Upper lobe of right lung (tissue), 1 donor: ENCODE results near the gene CSF2RB. TPM values are rescaled to one million over a fixed set of nuclear protein-coding genes. Genes with fewer than 3 reads are reported as not detected.

ENCODE experiments used
- ATAC-seq: fragments of 200-7000 bp; cut with Tn5 transposase; one replicate; pipeline ENCODE4 v1.9.1; 2020; ENCODE audit warnings: mild to moderate bottlenecking, moderate library complexity
- DNase-seq: peaks from one replicate; pipeline ENCODE4 v3.0.0-alpha.2; 2020
- H3K27ac ChIP-seq: fragments of 200-600 bp; one replicate; pipeline ENCODE4 v1.8.0; 2022
- H3K27me3 ChIP-seq: fragments of 200-600 bp; one replicate; pipeline ENCODE4 v1.8.0; 2022; ENCODE audit warnings: mild to moderate bottlenecking
- H3K36me3 ChIP-seq: fragments of 200-600 bp; one replicate; pipeline ENCODE4 v1.8.0; 2022
- H3K4me1 ChIP-seq: fragments of 200-600 bp; one replicate; pipeline ENCODE4 v1.8.0; 2022
- H3K4me3 ChIP-seq: fragments of 200-600 bp; one replicate; pipeline ENCODE4 v1.8.0; 2022; ENCODE audit warnings: mild to moderate bottlenecking
- H3K9me3 ChIP-seq: fragments of 200-600 bp; one replicate; pipeline ENCODE4 v1.8.0; 2022
- CTCF ChIP-seq: fragments of 200-600 bp; IDR thresholded peaks from one replicate; pipeline ENCODE4 v1.8.0; 2022; ENCODE audit warnings: antibody characterized with exemption
- intact Hi-C: fragments of 100-400 bp; cut with DNase I; formaldehyde crosslinking; loops from one replicate; pipeline ENCODE4 v1.11.0; 2022
- total RNA-seq: library from RNA; stranded (reverse); fragmentation: NEBNext Ultra II Directional; extraction: Animal tissue kit (Norgen Biotek cat#: 25700); gene quantifications from one replicate; pipeline ENCODE4 v1.2.1, GENCODE V29; 2021
- donor health status: DM: no; HTN: yes; CAD: no; lungs with severe emphysema.

The CSF2RB gene
- total RNA-seq, 1 donor from 2014 or later: 27.2 TPM

- H3K4me1 ChIP-seq: no peaks in the 10 kb centered on the region
- no peaks in the 10 kb centered on the region for H3K27me3 ChIP-seq
- no peak overlapping the region for H3K4me3 ChIP-seq
- DNase-seq (no peak), ATAC-seq (no peak)
- no peak for TF ChIP-seq CTCF
- H3K36me3 ChIP-seq: no peaks in the 10 kb centered on the region
- H3K27ac ChIP-seq: no peak overlapping the region
- H3K9me3 ChIP-seq: peaks cover 11% of the 10 kb centered on the region
- intact Hi-C loops: no loop called here
Observed at GRCh38 chr22:36881504-36882245, 31.8 kb upstream of the CSF2RB start.

GRCh38 chr22:36884349-36885158, 28.9 kb upstream of the CSF2RB start:
- Histone ChIP-seq H3K4me3 (no peak overlapping the region), H3K4me1 (no peaks in the 10 kb centered on the region), H3K27ac (no peak overlapping the region), H3K36me3 (no peaks in the 10 kb centered on the region), H3K27me3 (no peaks in the 10 kb centered on the region), H3K9me3 (peaks cover 11% of the 10 kb centered on the region)
- TF ChIP-seq CTCF: no peak
- intact Hi-C loops: no loop called here
- DNase-seq (no peak), ATAC-seq (no peak)

- Histone ChIP-seq H3K9me3 (peaks cover 11% of the 10 kb centered on the region), H3K4me1 (no peaks in the 10 kb centered on the region), H3K4me3 (no peak overlapping the region), H3K36me3 (no peaks in the 10 kb centered on the region), H3K27me3 (no peaks in the 10 kb centered on the region), H3K27ac (no peak overlapping the region)
- intact Hi-C loops: no loop called here
- ATAC-seq (peak; percentile 64), DNase-seq (no peak)
- no peak for TF ChIP-seq CTCF
Observed at GRCh38 chr22:36885474-36885873, 28.0 kb upstream of the CSF2RB start.

GRCh38 chr22:36886016-36886415, 27.4 kb upstream of the CSF2RB start:
- H3K27ac ChIP-seq: no peak overlapping the region
- H3K27me3 ChIP-seq: no peaks in the 10 kb centered on the region
- DNase-seq (no peak), ATAC-seq (no peak)
- no peak for TF ChIP-seq CTCF
- no peak overlapping the region for H3K4me3 ChIP-seq
- no peaks in the 10 kb centered on the region for H3K36me3 ChIP-seq
- intact Hi-C loops: no loop called here
- H3K4me1 ChIP-seq: no peaks in the 10 kb centered on the region
- H3K9me3 ChIP-seq: peaks cover 10% of the 10 kb centered on the region

- H3K36me3 ChIP-seq: no peaks in the 10 kb centered on the region
- TF ChIP-seq CTCF: no peak
- no peak for DNase-seq
- H3K9me3 ChIP-seq: no peaks in the 10 kb centered on the region
- no peaks in the 10 kb centered on the region for H3K27me3 ChIP-seq
- intact Hi-C loops: no loop called here
- H3K4me1 ChIP-seq: no peaks in the 10 kb centered on the region
- ATAC-seq: no peak
- H3K4me3 ChIP-seq: no peak overlapping the region
- no peak overlapping the region for H3K27ac ChIP-seq
Observed at GRCh38 chr22:36887162-36887561, 26.3 kb upstream of the CSF2RB start.
